H1 (cell line): Measurements from ENCODE around the gene SCGB2B2. TPM values are rescaled to one million over a fixed set of nuclear protein-coding genes. Genes with fewer than 3 reads are reported as not detected.

ENCODE experiments used
- CTCF ChIA-PET: fragments of 300-600 bp; sonication (Branson Sonifier 250); formaldehyde crosslinking; loops from one replicate; lab custom pipeline; 2021; ENCODE audit not compliant: partially characterized antibody; lab: Charles Lee
- POLR2A ChIA-PET: fragments of 300-600 bp; sonication (Branson Sonifier 250); formaldehyde crosslinking; loops from one replicate; lab custom pipeline; 2021; ENCODE audit warnings: inconsistent platforms; ENCODE audit not compliant: partially characterized antibody; lab: Charles Lee
- DNase-seq, 2 experiments: peaks; one replicate each; pipeline versions ENCODE4 v3.0.0 to v3.0.0-alpha.2; 2010 to 2022; ENCODE audit warnings: low spot score in 2 of 2, low read depth in 1 of 2, mixed read lengths in 1 of 2
- FAIRE-seq: peaks from 2 replicates; lab custom pipeline; 2011; peaks lifted over from hg19 to GRCh38; lab: Jason Lieb, UNC
- H2AFZ ChIP-seq: 2 replicates; pipeline ENCODE4 v1.8.1; 2012; ENCODE audit warnings: low read length, inconsistent platforms
- H2AK5ac ChIP-seq: 2 replicates; pipeline ENCODE4 v1.6.1; 2013; ENCODE audit warnings: low read depth, low read length
- H2BK120ac ChIP-seq: replicated peaks from 2 replicates; pipeline ENCODE3; 2013; ENCODE audit warnings: low read depth, low read length, inconsistent platforms
- H2BK12ac ChIP-seq: 2 replicates; pipeline ENCODE4 v1.6.1; 2013; ENCODE audit warnings: low read depth, low read length
- H2BK15ac ChIP-seq: 2 replicates; pipeline ENCODE4 v1.6.1; 2013; ENCODE audit warnings: low read length
- H2BK20ac ChIP-seq: 2 replicates; pipeline ENCODE4 v1.6.1; 2013; ENCODE audit warnings: low read length
- H2BK5ac ChIP-seq: 2 replicates; pipeline ENCODE4 v1.6.1; 2013; ENCODE audit warnings: low read depth, low read length
- H3K14ac ChIP-seq: 2 replicates; pipeline ENCODE4 v1.6.1; 2013; ENCODE audit warnings: inconsistent platforms; ENCODE audit not compliant: insufficient read length
- H3K18ac ChIP-seq: 2 replicates; pipeline ENCODE4 v1.6.1; 2013; ENCODE audit warnings: low read length; ENCODE audit errors: extremely low read depth
- H3K23ac ChIP-seq: 2 replicates; pipeline ENCODE4 v1.6.1; 2013; ENCODE audit warnings: inconsistent platforms; ENCODE audit not compliant: insufficient read length
- H3K23me2 ChIP-seq: 2 replicates; pipeline ENCODE4 v1.6.1; 2013; ENCODE audit warnings: low read depth, low read length
- H3K27ac ChIP-seq: 2 replicates; pipeline ENCODE4 v1.6.1; 2011; ENCODE audit warnings: low read depth, low read length, inconsistent platforms
- H3K27me3 ChIP-seq, 4 experiments: replicated peaks in 1 of 4; 1 replicate in 1 of 4; 2 replicates in 3 of 4; pipeline versions ENCODE4 v1.6.1 to v1.8.1; 2011 to 2013; ENCODE audit warnings: low read length in 3 of 4, mild to moderate bottlenecking in 3 of 4, inconsistent platforms in 2 of 4, mixed read lengths in 2 of 4, moderate library complexity in 1 of 4; ENCODE audit not compliant: control insufficient read depth in 3 of 4, insufficient read depth in 3 of 4; ENCODE audit errors: extremely low read depth in 1 of 4
- H3K36me3 ChIP-seq, 4 experiments: 2 replicates each; pipeline versions ENCODE4 v1.6.1 to v1.8.1; 2011 to 2013; ENCODE audit warnings: mild to moderate bottlenecking in 4 of 4, low read length in 3 of 4, moderate library complexity in 2 of 4, control low read depth in 1 of 4, inconsistent platforms in 1 of 4; ENCODE audit not compliant: insufficient read depth in 4 of 4, control insufficient read depth in 2 of 4
- H3K4ac ChIP-seq: replicated peaks from 2 replicates; pipeline ENCODE3; 2013; ENCODE audit warnings: low read length, low read depth, mixed read lengths, inconsistent platforms; ENCODE audit not compliant: insufficient read length
- H3K4me1 ChIP-seq, 4 experiments: replicated peaks in 1 of 4; 1 replicate in 1 of 4; 2 replicates in 3 of 4; pipeline versions ENCODE4 v1.6.1 to v1.8.1; 2011 to 2013; ENCODE audit warnings: low read length in 3 of 4, inconsistent platforms in 2 of 4, mixed read lengths in 1 of 4; ENCODE audit not compliant: insufficient read depth in 4 of 4, control insufficient read depth in 3 of 4
- H3K4me2 ChIP-seq, 2 experiments: 2 replicates each; pipeline versions ENCODE4 v1.6.1 to v1.8.1; 2011 to 2013; ENCODE audit warnings: low read depth in 2 of 2, low read length in 2 of 2, control low read depth in 1 of 2, inconsistent platforms in 1 of 2, mild to moderate bottlenecking in 1 of 2; ENCODE audit not compliant: insufficient read depth in 1 of 2
- H3K4me3 ChIP-seq, 4 experiments: fragments of 200-600, 300-600 bp in 1 of 4; sonication (generic), shearing (Covaris generic), sonication (Bioruptor Twin) in 1 of 4; 2 replicates each; pipeline versions ENCODE4 v1.5.1 to v1.8.1; 2011 to 2016; ENCODE audit warnings: low read length in 4 of 4, low read depth in 3 of 4, control low read depth in 2 of 4, inconsistent platforms in 2 of 4, mild to moderate bottlenecking in 2 of 4, mixed read lengths in 1 of 4, moderate library complexity in 1 of 4; ENCODE audit not compliant: insufficient read depth in 2 of 4; ENCODE audit errors: extremely low read depth in 1 of 4
- H3K56ac ChIP-seq: replicated peaks from 2 replicates; pipeline ENCODE3; 2013; ENCODE audit warnings: low read depth, mild to moderate bottlenecking, mixed read lengths, low read length, inconsistent platforms; ENCODE audit not compliant: insufficient read length
- H3K79me1 ChIP-seq: 2 replicates; pipeline ENCODE4 v1.6.1; 2013; ENCODE audit warnings: low read depth, low read length, control low read depth
- H3K79me2 ChIP-seq, 2 experiments: 2 replicates each; pipeline versions ENCODE4 v1.6.1 to v1.8.1; 2012 to 2013; ENCODE audit warnings: low read length in 2 of 2, mild to moderate bottlenecking in 2 of 2, inconsistent platforms in 1 of 2; ENCODE audit not compliant: insufficient read depth in 2 of 2, control insufficient read depth in 1 of 2
- H3K9ac ChIP-seq, 4 experiments: replicated peaks in 1 of 4; 1 replicate in 1 of 4; 2 replicates in 3 of 4; pipeline versions ENCODE4 v1.6.1 to v1.8.1; 2011 to 2013; ENCODE audit warnings: low read depth in 3 of 4, low read length in 3 of 4, control low read depth in 2 of 4, mild to moderate bottlenecking in 2 of 4, moderate library complexity in 2 of 4, inconsistent platforms in 1 of 4; ENCODE audit errors: extremely low read depth in 1 of 4
- H3K9me3 ChIP-seq, 2 experiments: 2 replicates each; pipeline versions ENCODE4 v1.6.1 to v1.8.1; 2012 to 2013; ENCODE audit warnings: mild to moderate bottlenecking in 2 of 2, moderate library complexity in 2 of 2, control low read depth in 1 of 2, inconsistent platforms in 1 of 2, low read depth in 1 of 2, low read length in 1 of 2, mixed read lengths in 1 of 2; ENCODE audit not compliant: insufficient read depth in 2 of 2
- H4K20me1 ChIP-seq, 2 experiments: replicated peaks in 1 of 2; 2 replicates each; pipeline versions ENCODE3 to v1.8.1; 2011 to 2013; ENCODE audit warnings: inconsistent platforms in 2 of 2, low read length in 2 of 2, mild to moderate bottlenecking in 1 of 2; ENCODE audit not compliant: insufficient read depth in 2 of 2, control insufficient read depth in 1 of 2
- H4K5ac ChIP-seq: 2 replicates; pipeline ENCODE4 v1.6.1; 2013; ENCODE audit warnings: low read length, low read depth, mixed read lengths, inconsistent platforms; ENCODE audit not compliant: insufficient read length
- H4K8ac ChIP-seq: 2 replicates; pipeline ENCODE4 v1.8.0; 2013; ENCODE audit warnings: mild to moderate bottlenecking, moderate library complexity, low read length, inconsistent platforms; ENCODE audit not compliant: insufficient read depth; ENCODE audit errors: extremely low read depth
- H4K91ac ChIP-seq: replicated peaks from 2 replicates; pipeline ENCODE3; 2013; ENCODE audit warnings: low read length, mixed read lengths, inconsistent platforms; ENCODE audit not compliant: insufficient read length
- CREB1 ChIP-seq: IDR thresholded peaks from 2 replicates; pipeline ENCODE4 v1.6.1; 2012; ENCODE audit warnings: inconsistent platforms
- KDM1A ChIP-seq: fragments of 200-600, 300-600 bp; sonication (generic); IDR thresholded peaks from 2 replicates; pipeline ENCODE4 v1.7.1; 2016; ENCODE audit warnings: mild to moderate bottlenecking, low read length, borderline replicate concordance
- SIN3A ChIP-seq, 2 experiments: IDR thresholded peaks in 1 of 2; conservative IDR thresholded peaks in 1 of 2; 2 replicates each; pipeline ENCODE4 v1.6.1; 2011 to 2012; ENCODE audit warnings: low read length in 2 of 2, improper control_type of control experiment in 1 of 2, low read depth in 1 of 2, mild to moderate bottlenecking in 1 of 2
- WGBS, 2 experiments: shearing (Covaris generic) in 1 of 2; methylation state at CpG; one replicate each; pipeline versions ENCODE4 v1.1.6 to v1.1.7; 2013 to 2015; ENCODE audit warnings: low lambda C conversion rate in 2 of 2, mixed read lengths in 2 of 2, inconsistent platforms in 1 of 2, low coverage in 1 of 2, missing lambda C conversion rate in 1 of 2; ENCODE audit not compliant: insufficient replicate concordance in 2 of 2, insufficient coverage in 1 of 2, insufficient read length in 1 of 2; ENCODE audit errors: extremely low coverage in 1 of 2, missing lambda C conversion rate in 1 of 2; 5-methylcytosine and 5-hydroxymethylcytosine counted together
- polyA plus RNA-seq, 7 experiments: library from polyadenylated mRNA; depleted of rRNA in 3 of 7; stranded (reverse) in 5 of 7; unstranded in 2 of 7; fragments of >200 nt in 5 of 7; fragments of 200-250 nt in 2 of 7; gene quantifications; 1 replicate in 5 of 7; 2 replicates in 1 of 7; 4 replicates in 1 of 7; pipeline versions ENCODE4 v1.2.1 to v1.2.3, GENCODE V29; 2011 to 2013; ENCODE audit warnings: missing spikeins in 2 of 7, mixed read lengths in 2 of 7
- total RNA-seq: library from RNA; stranded (reverse); fragmentation: NEBNext Ultra II Directional; extraction: Animal tissue kit (Norgen Biotek cat#: 25700); gene quantifications from 2 replicates; pipeline ENCODE4 v1.2.1, GENCODE V29; 2021
- TF ChIP-seq, protein P1 (sequence below): IDR thresholded peaks from 2 replicates; pipeline ENCODE4 v1.6.1; 2011; ENCODE audit warnings: low read depth, mild to moderate bottlenecking, low read length; ENCODE audit not compliant: insufficient read depth

The SCGB2B2 gene
- total and polyA plus RNA-seq, 2 of the 8 experiments (the other 6 are each of a cell fraction or from before 2014, with no cell fraction given) = 0.09 TPM; not detected in 1

DNA sequence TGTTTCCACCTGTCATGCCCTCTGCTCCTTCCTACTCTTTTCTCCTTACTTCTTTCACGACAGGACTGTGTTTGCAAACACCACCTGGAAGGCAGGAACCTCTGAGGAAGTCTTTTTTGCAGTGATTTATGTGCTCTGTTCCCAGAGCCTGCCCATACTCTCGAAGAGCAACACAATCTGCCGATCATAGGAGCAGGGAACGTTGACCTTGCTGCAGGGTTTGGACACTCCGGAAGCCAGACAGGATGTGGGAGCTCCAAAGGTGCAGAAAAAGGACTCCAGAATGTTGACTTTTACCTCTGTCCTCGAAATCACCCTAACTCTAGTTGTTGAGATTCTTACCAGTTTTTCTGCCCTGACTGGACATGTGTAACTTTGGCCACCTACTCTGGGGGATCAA lies 48.4 kb upstream of the SCGB2B2 start:
- Histone ChIP-seq H3K4me3 (no peak overlapping the region), H4K91ac (no peak overlapping the region), H3K18ac (no peak overlapping the region), H3K9me3 (peaks cover 17 to 24% of the 10 kb centered on the region in 2 experiments; a peak in 3 of 4 replicates), H3K36me3 (no peaks in the 10 kb centered on the region), H4K8ac (no peak overlapping the region), H4K5ac (no peak overlapping the region), H3K9ac (no peak overlapping the region), H2BK15ac (no peak overlapping the region), H3K4me1 (no peaks in the 10 kb centered on the region), H3K4me2 (no peak overlapping the region), H2BK12ac (no peak overlapping the region), H3K56ac (no peak overlapping the region), H3K79me2 (no peaks in the 10 kb centered on the region), H2BK120ac (no peak overlapping the region), H3K79me1 (no peaks in the 10 kb centered on the region), H2AK5ac (no peak overlapping the region), H3K14ac (no peak overlapping the region), H3K23me2 (no peaks in the 10 kb centered on the region), H4K20me1 (no peaks in the 10 kb centered on the region), H2BK20ac (no peak overlapping the region), H2AFZ (no peak overlapping the region), H3K23ac (no peak overlapping the region), H3K4ac (no peak overlapping the region), H3K27me3 (no peaks in the 10 kb centered on the region), H3K27ac (no peak overlapping the region), H2BK5ac (no peak overlapping the region)
- ChIA-PET POLR2A (no interaction called here), CTCF (interaction anchor here (0.6 kb wide), 1 partner anchor 719 kb away, joined by 3 read pairs; no protein-coding TSS in a partner anchor)
- WGBS, 2 experiments = 70% methylated on average over 6 of the region's 6 CpGs; no CpG with 5 or more reads in 1 of the 2 experiments
- DNase-seq = no peak
- no peak for FAIRE-seq
- TF ChIP-seq CREB1 (no peak), KDM1A (no peak), SIN3A (conservative IDR thresholded peaks at IDR 0.05 in 1 of 2, IDR thresholded peaks at IDR 0.05 in 1 of 2; ENCODE audit: low read depth in 1 of 2, low read length in 2 of 2) (no peak)
- TF ChIP-seq, protein P1, sequence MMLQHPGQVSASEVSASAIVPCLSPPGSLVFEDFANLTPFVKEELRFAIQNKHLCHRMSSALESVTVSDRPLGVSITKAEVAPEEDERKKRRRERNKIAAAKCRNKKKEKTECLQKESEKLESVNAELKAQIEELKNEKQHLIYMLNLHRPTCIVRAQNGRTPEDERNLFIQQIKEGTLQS = no peak
